Hepatocyte (in vitro differentiated cells): Measurements from ENCODE around the gene DGCR2. TPM values are rescaled to one million over a fixed set of nuclear protein-coding genes. Genes with fewer than 3 reads are reported as not detected.

Experiments
- DNase-seq: peaks from one replicate; pipeline ENCODE4 v3.0.0-alpha.2; 2016; ENCODE audit warnings: low spot score
- H2AFZ ChIP-seq: fragments of 200-600 bp; sonication (generic); 2 replicates; pipeline ENCODE4 v1.6.0; 2016; ENCODE audit warnings: antibody characterized with exemption, mild to moderate bottlenecking
- H3K27ac ChIP-seq: fragments of 200-600 bp; sonication (generic); 2 replicates; pipeline ENCODE4 v1.5.1; 2016; ENCODE audit warnings: mild to moderate bottlenecking
- H3K27me3 ChIP-seq: fragments of 200-600 bp; sonication (generic); 2 replicates; pipeline ENCODE4 v1.6.1; 2016
- H3K36me3 ChIP-seq: fragments of 200-600 bp; sonication (generic); replicated peaks from 2 replicates; pipeline ENCODE4 v1.5.1; 2016; ENCODE audit warnings: low read depth; ENCODE audit not compliant: insufficient read depth
- H3K4me1 ChIP-seq: fragments of 200-600 bp; sonication (generic); 2 replicates; pipeline ENCODE4 v1.5.1; 2016; ENCODE audit warnings: mild to moderate bottlenecking, moderate library complexity; ENCODE audit not compliant: insufficient read depth
- H3K4me2 ChIP-seq: fragments of 200-600 bp; sonication (generic); 2 replicates; pipeline ENCODE4 v1.6.0; 2016
- H3K4me3 ChIP-seq: fragments of 200-600 bp; sonication (generic); 2 replicates; pipeline ENCODE4 v1.5.1; 2016; ENCODE audit warnings: mild to moderate bottlenecking
- H3K79me2 ChIP-seq: fragments of 200-600 bp; sonication (generic); 2 replicates; pipeline ENCODE4 v1.6.0; 2017; ENCODE audit warnings: mild to moderate bottlenecking
- H3K9me2 ChIP-seq: fragments of 200-600 bp; sonication (generic); replicated peaks from 2 replicates; pipeline ENCODE4 v1.6.0; 2017; ENCODE audit warnings: mild to moderate bottlenecking; ENCODE audit not compliant: insufficient read depth
- H3K9me3 ChIP-seq: fragments of 200-600 bp; sonication (generic); 2 replicates; pipeline ENCODE4 v1.5.1; 2016; ENCODE audit warnings: low read depth, mild to moderate bottlenecking
- H4K20me1 ChIP-seq: fragments of 200-600 bp; sonication (generic); 2 replicates; pipeline ENCODE4 v1.6.0; 2016; ENCODE audit warnings: mild to moderate bottlenecking; ENCODE audit not compliant: insufficient read depth, poor library complexity, severe bottlenecking
- CTCF ChIP-seq: fragments of 200-600 bp; sonication (generic); IDR thresholded peaks from 2 replicates; pipeline ENCODE4 v1.5.1; 2016; ENCODE audit warnings: antibody characterized with exemption, mild to moderate bottlenecking; ENCODE audit not compliant: poor library complexity
- EZH2 ChIP-seq: fragments of 200-600 bp; sonication (generic); IDR thresholded peaks from 2 replicates; pipeline ENCODE4 v1.6.1; 2016; ENCODE audit warnings: antibody characterized with exemption, mild to moderate bottlenecking, borderline replicate concordance
- EZH2phosphoT487 ChIP-seq: fragments of 200-600 bp; sonication (generic); IDR thresholded peaks from one replicate; pipeline ENCODE4 v1.6.1; 2018; ENCODE audit warnings: antibody characterized with exemption, mild to moderate bottlenecking, low read depth, moderate library complexity; ENCODE audit not compliant: unreplicated experiment, severe bottlenecking
- WGBS: methylation state at CpG from one replicate; pipeline ENCODE4 v1.1.6; 2016; ENCODE audit warnings: low lambda C conversion rate; ENCODE audit errors: missing lambda C conversion rate; 5-methylcytosine and 5-hydroxymethylcytosine counted together
- polyA plus RNA-seq: library from polyadenylated mRNA; unstranded; fragments of >200 nt; fragmentation: Nextera tagmentation; extraction: Ambion mirVana; gene quantifications from 2 replicates; pipeline ENCODE4 v1.2.1, GENCODE V29; 2016
- total RNA-seq: library from RNA; depleted of rRNA; stranded (reverse); fragments of >200 nt; gene quantifications from 2 replicates; pipeline ENCODE4 v1.2.3, GENCODE V29; 2014

Gene DGCR2
- total and polyA plus RNA-seq, 2 experiments from 2014 or later, result 61.5 to 67.2 TPM

- H2AFZ ChIP-seq, result no peak overlapping the region
- H3K4me2 ChIP-seq, result no peak overlapping the region
- H3K9me3 ChIP-seq, result no peaks in the 10 kb centered on the region
- no peak overlapping the region for H3K27ac ChIP-seq
- no peaks in the 10 kb centered on the region for H3K36me3 ChIP-seq
- H3K79me2 ChIP-seq, result peaks cover 8% of the 10 kb centered on the region
- no peak for TF ChIP-seq EZH2phosphoT487
- no peak for TF ChIP-seq EZH2
- no peak for TF ChIP-seq CTCF
- no peak for DNase-seq
- H3K27me3 ChIP-seq, result no peaks in the 10 kb centered on the region
- peaks cover 1% of the 10 kb centered on the region for H3K4me1 ChIP-seq
- no peaks in the 10 kb centered on the region for H3K9me2 ChIP-seq
- 94% methylated on average over 13 of the region's 13 CpGs for WGBS
- H4K20me1 ChIP-seq, result peaks cover 6% of the 10 kb centered on the region
- H3K4me3 ChIP-seq, result no peak overlapping the region
These were observed 65.2 kb downstream of the DGCR2 start for GRCh38 chr22:19056951-19057401.

GRCh38 chr22:19055801-19056200 lies 66.4 kb downstream of the DGCR2 start:
- WGBS, result 97% methylated on average over 16 of the region's 17 CpGs
- Histone ChIP-seq H3K4me2 (no peak overlapping the region), H3K27ac (no peak overlapping the region), H3K9me2 (no peaks in the 10 kb centered on the region), H4K20me1 (peaks cover 5% of the 10 kb centered on the region), H3K4me1 (no peaks in the 10 kb centered on the region), H3K4me3 (no peak overlapping the region), H3K36me3 (no peaks in the 10 kb centered on the region), H3K9me3 (no peaks in the 10 kb centered on the region), H2AFZ (no peak overlapping the region), H3K27me3 (no peaks in the 10 kb centered on the region), H3K79me2 (peaks cover 8% of the 10 kb centered on the region)
- TF ChIP-seq EZH2phosphoT487 (no peak), CTCF (no peak)
- no peak for DNase-seq

- H3K9me2 ChIP-seq, result no peaks in the 10 kb centered on the region
- H3K36me3 ChIP-seq, result no peaks in the 10 kb centered on the region
- H4K20me1 ChIP-seq, result peaks cover 5% of the 10 kb centered on the region
- H3K4me3 ChIP-seq, result no peak overlapping the region
- TF ChIP-seq EZH2phosphoT487 (no peak), CTCF (no peak), EZH2 (no peak)
- H3K27me3 ChIP-seq, result no peaks in the 10 kb centered on the region
- DNase-seq, result no peak
- WGBS, result over 99% methylated on average over 4 of the region's 4 CpGs
- H3K9me3 ChIP-seq, result no peaks in the 10 kb centered on the region
- no peak overlapping the region for H2AFZ ChIP-seq
- H3K4me1 ChIP-seq, result no peaks in the 10 kb centered on the region
- peaks cover 8% of the 10 kb centered on the region for H3K79me2 ChIP-seq
- no peak overlapping the region for H3K27ac ChIP-seq
- no peak overlapping the region for H3K4me2 ChIP-seq
These were observed 69.2 kb downstream of the DGCR2 start for GRCh38 chr22:19052941-19053541.
